ENCODE measurements around the gene DNASE1L1.
A peak's percentile ranks its signal among the peaks of the same experiment; 100 is the strongest.

Gene DNASE1L1, protein sequence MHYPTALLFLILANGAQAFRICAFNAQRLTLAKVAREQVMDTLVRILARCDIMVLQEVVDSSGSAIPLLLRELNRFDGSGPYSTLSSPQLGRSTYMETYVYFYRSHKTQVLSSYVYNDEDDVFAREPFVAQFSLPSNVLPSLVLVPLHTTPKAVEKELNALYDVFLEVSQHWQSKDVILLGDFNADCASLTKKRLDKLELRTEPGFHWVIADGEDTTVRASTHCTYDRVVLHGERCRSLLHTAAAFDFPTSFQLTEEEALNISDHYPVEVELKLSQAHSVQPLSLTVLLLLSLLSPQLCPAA

DNA sequence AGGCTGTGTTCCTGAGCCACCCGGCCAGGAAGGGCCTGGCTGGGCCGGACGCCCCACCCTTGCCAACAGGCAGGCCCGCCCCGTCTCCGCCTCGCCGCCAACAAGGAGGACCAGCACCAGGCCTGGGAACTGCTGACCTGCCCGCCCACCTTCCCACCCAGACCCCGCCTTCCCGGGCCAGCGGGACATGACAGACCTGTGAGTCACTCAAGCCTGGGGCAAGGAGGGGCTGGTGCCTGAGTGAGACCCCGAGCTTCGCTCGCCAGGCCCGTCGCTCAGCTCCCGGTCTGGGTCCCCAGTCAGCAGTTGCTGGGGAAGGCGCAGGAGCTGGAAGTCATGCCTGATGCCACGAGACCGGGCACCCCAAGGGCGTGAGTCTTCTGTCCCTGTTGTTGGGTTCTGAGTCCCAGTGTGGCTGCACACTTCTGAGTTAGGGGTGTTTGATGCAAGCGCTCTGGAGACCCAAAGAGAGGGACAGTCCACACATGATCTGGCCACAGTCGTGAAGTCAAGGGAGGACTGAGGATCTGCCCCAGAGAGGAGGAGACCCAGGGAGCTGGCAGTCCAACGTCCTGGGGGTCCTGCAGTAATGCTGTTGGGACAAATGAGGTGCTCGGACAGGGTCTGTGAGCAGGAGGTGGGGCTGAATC is at the start of gene DNASE1L1:
DNASE1L1 (minus strand) TSS at position 33 of the 650 bp plus-strand sequence. CDS start 3,686 bp downstream, outside the sequence.
- Mint-ChIP-seq H3K27ac (peak within 1 kb of the TSS; percentile 75), H3K4me3 (peak within 1 kb of the TSS; percentile 71), H3K27me3 (peaks cover 15% of the 10 kb centered on the region), H3K9me3 (no peaks in the 10 kb centered on the region), H3K4me1 (ENCODE audit: low read depth) (peaks cover 14% of the 10 kb centered on the region), H3K36me3 (ENCODE audit: low read depth) (peaks cover 21% of the 10 kb centered on the region)
- DNase-seq: peak; percentile 50

DNA sequence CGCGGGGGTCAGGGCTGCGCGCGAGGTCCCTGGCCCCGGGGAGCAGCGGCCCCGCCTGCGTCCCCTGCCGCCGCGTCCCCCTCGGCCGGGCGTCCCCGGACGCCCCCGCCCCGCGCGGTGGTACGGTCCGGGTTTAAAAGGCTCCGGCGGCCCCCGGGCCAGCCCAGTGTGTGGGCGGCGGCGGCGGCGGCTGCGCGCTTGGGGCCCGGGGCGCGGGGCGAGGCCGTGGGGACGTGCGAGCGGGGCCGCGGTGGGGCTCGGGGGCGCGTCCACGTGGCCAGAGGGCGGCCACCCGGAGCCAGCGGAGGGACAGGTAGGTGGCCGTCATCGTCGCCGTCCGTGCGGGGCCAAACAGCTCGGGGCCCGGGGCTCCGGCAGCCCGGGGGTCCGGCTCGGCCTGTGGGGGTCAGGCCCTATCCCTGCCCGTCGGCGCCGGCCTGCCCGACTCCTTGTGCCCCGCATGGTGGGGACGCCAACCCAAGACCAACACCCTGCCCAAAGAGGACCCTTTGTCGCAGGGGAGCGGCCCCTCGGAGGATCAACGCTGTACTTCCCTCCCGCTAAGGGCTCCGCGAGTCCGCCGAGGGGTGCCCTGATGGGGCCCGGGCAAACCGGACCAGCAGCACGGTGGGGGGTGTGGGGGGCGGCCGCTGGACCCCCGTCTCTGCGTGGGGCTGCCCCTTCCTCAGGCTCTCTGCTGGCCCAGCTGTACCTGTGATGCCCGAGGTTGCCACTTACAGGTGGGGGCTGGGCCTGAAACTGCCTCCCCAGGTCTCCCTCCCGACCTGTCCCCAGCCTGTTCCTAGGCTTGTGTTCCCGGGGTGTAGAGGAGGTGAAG is 49.3 kb upstream of the DNASE1L1 start, which contains the start of gene PLXNA3:
PLXNA3 (plus strand) TSS at position 166 of the 838 bp plus-strand sequence. CDS start 1,903 bp downstream, outside the sequence.
- Mint-ChIP-seq H3K4me3 (peak within 1 kb of the TSS; percentile 85), H3K27ac (peak within 1 kb of the TSS; percentile 92), H3K27me3 (peaks cover under 1% of the 10 kb centered on the region), H3K36me3 (ENCODE audit: low read depth) (peaks cover 25% of the 10 kb centered on the region), H3K4me1 (ENCODE audit: low read depth) (peaks cover 16% of the 10 kb centered on the region), H3K9me3 (no peaks in the 10 kb centered on the region)
- DNase-seq: peak; percentile 77

- H3K4me1 Mint-ChIP-seq (ENCODE audit: low read depth): peaks cover 16% of the 10 kb centered on the region
- no peak for DNase-seq
- H3K36me3 Mint-ChIP-seq (ENCODE audit: low read depth): peaks cover 27% of the 10 kb centered on the region
- peaks cover 8% of the 10 kb centered on the region for H3K27me3 Mint-ChIP-seq
- H3K27ac Mint-ChIP-seq: peak overlapping the region; percentile 92
- H3K9me3 Mint-ChIP-seq: no peaks in the 10 kb centered on the region
- peak overlapping the region; percentile 85 for H3K4me3 Mint-ChIP-seq
Measured at GRCh38 chrX:154457491-154458115, 48.5 kb upstream of the DNASE1L1 start.

DNA sequence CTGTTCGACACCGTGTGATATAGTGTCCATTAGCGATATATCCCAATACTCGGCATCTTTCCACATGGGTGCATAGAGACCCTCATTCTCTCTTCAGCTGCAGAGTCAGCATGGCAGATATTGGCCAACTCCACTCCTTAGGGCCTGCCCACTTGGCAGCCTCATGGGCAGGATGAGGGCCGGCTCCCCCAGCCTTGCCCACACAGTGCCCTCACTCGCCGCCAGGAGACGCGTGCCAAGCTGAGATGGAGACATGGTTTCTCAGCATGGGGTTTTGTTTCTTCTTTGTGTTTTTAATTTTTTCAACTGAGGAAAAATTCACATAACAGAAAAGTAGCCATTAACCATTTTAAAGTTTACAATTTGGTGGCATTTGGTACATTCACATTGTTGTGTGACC is 43.8 kb upstream of the DNASE1L1 start:
- Mint-ChIP-seq H3K9me3 (no peaks in the 10 kb centered on the region), H3K4me1 (ENCODE audit: low read depth) (peaks cover 5% of the 10 kb centered on the region), H3K27ac (no peak overlapping the region), H3K36me3 (ENCODE audit: low read depth) (peaks cover 38% of the 10 kb centered on the region), H3K27me3 (peaks cover 12% of the 10 kb centered on the region), H3K4me3 (no peak overlapping the region)
- no peak for DNase-seq

GRCh38 chrX:154450312-154450711 is 41.3 kb upstream of the DNASE1L1 start:
- Mint-ChIP-seq H3K9me3 (no peaks in the 10 kb centered on the region), H3K4me3 (no peak overlapping the region), H3K36me3 (ENCODE audit: low read depth) (peaks cover 54% of the 10 kb centered on the region), H3K27me3 (peaks cover 12% of the 10 kb centered on the region), H3K4me1 (ENCODE audit: low read depth) (peaks cover 4% of the 10 kb centered on the region), H3K27ac (no peak overlapping the region)
- no peak for DNase-seq

GRCh38 chrX:154449618-154450017 is 40.6 kb upstream of the DNASE1L1 start:
- Mint-ChIP-seq H3K9me3 (no peaks in the 10 kb centered on the region), H3K4me1 (ENCODE audit: low read depth) (peaks cover 4% of the 10 kb centered on the region), H3K27me3 (peaks cover 12% of the 10 kb centered on the region), H3K27ac (no peak overlapping the region), H3K4me3 (no peak overlapping the region), H3K36me3 (ENCODE audit: low read depth) (peaks cover 54% of the 10 kb centered on the region)
- no peak for DNase-seq

DNA sequence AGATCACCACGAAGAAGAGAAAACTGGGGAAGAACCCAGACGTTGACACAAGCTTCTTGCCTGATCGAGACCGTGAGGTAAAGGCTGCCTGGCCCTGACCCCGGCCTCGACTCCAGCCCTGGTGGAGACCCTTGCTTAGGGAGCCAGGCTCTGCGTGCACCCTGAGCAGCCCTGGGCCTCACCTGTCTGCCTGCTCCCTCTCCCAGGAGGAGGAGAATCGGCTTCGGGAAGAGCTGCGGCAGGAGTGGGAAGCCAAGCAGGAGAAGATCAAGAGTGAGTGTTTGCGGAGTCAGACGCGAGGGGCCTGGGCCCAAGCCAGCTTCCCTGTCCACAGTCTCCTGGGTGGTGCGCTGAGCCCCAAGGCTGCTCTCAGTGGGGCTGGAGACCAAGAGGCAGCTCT is 39.4 kb upstream of the DNASE1L1 start:
- H3K4me1 Mint-ChIP-seq (ENCODE audit: low read depth): peaks cover 6% of the 10 kb centered on the region
- H3K36me3 Mint-ChIP-seq (ENCODE audit: low read depth): peaks cover 54% of the 10 kb centered on the region
- no peak overlapping the region for H3K4me3 Mint-ChIP-seq
- peaks cover 13% of the 10 kb centered on the region for H3K27me3 Mint-ChIP-seq
- H3K9me3 Mint-ChIP-seq: no peaks in the 10 kb centered on the region
- H3K27ac Mint-ChIP-seq: no peak overlapping the region
- no peak for DNase-seq

DNA sequence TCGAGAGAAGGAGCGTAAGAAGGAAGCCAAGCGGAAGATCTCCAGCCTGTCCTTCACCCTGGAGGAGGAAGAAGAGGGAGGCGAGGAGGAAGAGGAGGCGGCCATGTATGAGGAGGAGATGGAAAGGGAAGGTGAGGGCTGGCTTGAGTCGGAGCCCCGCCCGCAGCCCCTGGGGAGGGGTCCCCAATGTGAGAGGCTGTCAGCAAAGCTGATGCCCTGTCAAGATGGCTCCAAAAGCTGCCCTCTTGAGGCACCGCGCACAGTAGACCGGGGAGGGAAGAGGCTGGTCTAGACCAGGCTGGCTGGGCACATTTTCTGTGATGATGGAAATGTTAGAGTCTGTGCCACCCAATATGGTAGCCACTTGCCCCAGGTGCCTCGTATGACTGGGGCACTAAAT is 37.4 kb upstream of the DNASE1L1 start:
- H3K36me3 Mint-ChIP-seq (ENCODE audit: low read depth): peaks cover 59% of the 10 kb centered on the region
- H3K27me3 Mint-ChIP-seq: peaks cover 6% of the 10 kb centered on the region
- no peaks in the 10 kb centered on the region for H3K9me3 Mint-ChIP-seq
- H3K4me3 Mint-ChIP-seq: no peak overlapping the region
- peaks cover 16% of the 10 kb centered on the region for H3K4me1 Mint-ChIP-seq (ENCODE audit: low read depth)
- no peak overlapping the region for H3K27ac Mint-ChIP-seq
- DNase-seq: no peak

GRCh38 chrX:154445776-154446175 is 36.7 kb upstream of the DNASE1L1 start:
- Mint-ChIP-seq H3K27ac (peak overlapping the region; percentile 61), H3K36me3 (ENCODE audit: low read depth) (peaks cover 61% of the 10 kb centered on the region), H3K27me3 (peaks cover 6% of the 10 kb centered on the region), H3K4me3 (peak overlapping the region; percentile 27), H3K4me1 (ENCODE audit: low read depth) (peaks cover 20% of the 10 kb centered on the region), H3K9me3 (no peaks in the 10 kb centered on the region)
- DNase-seq: no peak

DNA sequence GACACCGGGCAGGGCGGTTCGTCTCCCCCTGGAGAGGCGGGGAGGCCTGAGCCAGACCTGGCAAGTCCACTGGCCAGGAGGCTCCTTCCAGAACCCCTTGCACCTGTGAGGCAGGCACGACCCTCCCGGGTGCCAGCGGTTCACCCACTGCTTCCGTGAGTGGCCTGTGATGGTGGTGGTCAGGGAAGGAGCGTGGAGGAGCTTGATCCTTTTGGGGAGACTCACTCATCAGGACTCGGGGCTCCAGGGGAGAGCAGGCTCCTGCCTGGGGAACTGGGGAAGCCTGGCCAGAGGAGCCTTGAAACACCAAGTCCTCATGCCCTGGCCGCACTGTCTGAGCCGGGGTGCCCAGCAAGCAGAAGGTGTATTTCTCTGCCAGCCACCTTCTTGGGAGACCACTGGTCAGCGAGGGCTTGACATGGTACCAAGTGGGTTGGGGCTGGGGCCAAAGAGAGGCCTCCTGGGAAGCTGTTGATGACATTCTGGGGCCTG is 35.7 kb upstream of the DNASE1L1 start:
- Mint-ChIP-seq H3K27ac (no peak overlapping the region), H3K4me3 (peak overlapping the region; percentile 72), H3K4me1 (ENCODE audit: low read depth) (peaks cover 23% of the 10 kb centered on the region), H3K27me3 (peaks cover 6% of the 10 kb centered on the region), H3K36me3 (ENCODE audit: low read depth) (peaks cover 60% of the 10 kb centered on the region), H3K9me3 (no peaks in the 10 kb centered on the region)
- no peak for DNase-seq

DNA sequence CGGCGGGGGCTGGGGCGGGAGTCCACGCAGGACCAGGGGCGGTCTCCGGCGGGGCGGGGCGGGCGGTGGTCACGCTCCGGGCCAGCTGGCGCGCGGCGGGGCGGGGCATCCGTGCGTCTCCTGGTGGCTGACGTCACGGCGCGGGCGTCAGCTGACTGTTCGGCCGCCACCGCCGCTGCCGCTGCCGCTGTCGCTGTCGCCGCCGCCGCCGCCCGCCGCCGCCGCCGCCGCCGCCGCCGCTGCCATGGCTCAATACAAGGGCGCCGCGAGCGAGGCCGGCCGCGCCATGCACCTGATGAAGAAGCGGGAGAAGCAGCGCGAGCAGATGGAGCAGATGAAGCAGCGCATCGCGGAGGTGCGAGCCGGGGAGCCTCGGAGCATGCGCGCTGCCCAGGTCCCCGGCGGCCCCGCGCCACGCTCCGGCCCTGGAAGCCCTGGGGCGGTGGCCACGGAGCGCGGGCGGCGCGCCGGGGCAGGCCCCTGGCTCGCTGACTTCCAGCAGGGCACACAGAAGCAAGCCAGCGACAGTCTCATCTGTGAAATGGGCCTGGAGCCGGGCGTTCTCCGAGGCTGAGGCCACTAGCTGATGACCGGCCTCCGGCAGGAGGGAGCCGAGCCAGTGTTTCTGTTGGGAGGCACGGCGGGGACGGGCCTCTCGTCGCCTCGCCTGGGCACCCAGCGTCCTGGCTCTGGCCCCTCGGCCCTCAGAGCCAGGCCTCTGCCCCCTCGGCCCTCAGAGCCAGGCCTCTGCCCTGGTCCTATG is 35.1 kb upstream of the DNASE1L1 start, which contains the start of gene FAM50A:
FAM50A (plus strand) TSS at position 150 of the 763 bp plus-strand sequence; CDS start at position 245, 95 bp downstream.
- Mint-ChIP-seq H3K9me3 (no peaks in the 10 kb centered on the region), H3K4me3 (peak within 1 kb of the TSS; percentile 72), H3K36me3 (ENCODE audit: low read depth) (peaks cover 62% of the 10 kb centered on the region), H3K4me1 (ENCODE audit: low read depth) (peaks cover 23% of the 10 kb centered on the region), H3K27me3 (peaks cover 6% of the 10 kb centered on the region), H3K27ac (peak within 1 kb of the TSS; percentile 63)
- DNase-seq: peak; percentile 82

- Mint-ChIP-seq H3K27me3 (peaks cover 5% of the 10 kb centered on the region), H3K36me3 (ENCODE audit: low read depth) (peaks cover 63% of the 10 kb centered on the region), H3K9me3 (no peaks in the 10 kb centered on the region), H3K4me3 (peak overlapping the region; percentile 67), H3K27ac (peak overlapping the region; percentile 63), H3K4me1 (ENCODE audit: low read depth) (peaks cover 26% of the 10 kb centered on the region)
- DNase-seq: no peak
Measured at GRCh38 chrX:154443479-154443910, 34.4 kb upstream of the DNASE1L1 start.

GRCh38 chrX:154441984-154442707 is 33.1 kb upstream of the DNASE1L1 start:
- H3K4me3 Mint-ChIP-seq: no peak overlapping the region

More at GRCh38 chrX:154441984-154442707, 33.1 kb upstream of the DNASE1L1 start:
- Mint-ChIP-seq H3K4me1 (ENCODE audit: low read depth) (peaks cover 31% of the 10 kb centered on the region), H3K27me3 (peaks cover 3% of the 10 kb centered on the region), H3K36me3 (ENCODE audit: low read depth) (peaks cover 65% of the 10 kb centered on the region), H3K9me3 (no peaks in the 10 kb centered on the region), H3K27ac (no peak overlapping the region)
- DNase-seq: no peak
